ENCODE data around the gene GPATCH4. TPM values are rescaled to one million over a fixed set of nuclear protein-coding genes. Genes with fewer than 3 reads are reported as not detected.
"Not testable (repeated sequence)": the region's sequence is repeated elsewhere in the genome, so short reads cannot be mapped to it uniquely, and the experiment has no call there.

Gene GPATCH4
- total RNA-seq, 1 experiment from 2014 or later: 44.4 TPM

DNA sequence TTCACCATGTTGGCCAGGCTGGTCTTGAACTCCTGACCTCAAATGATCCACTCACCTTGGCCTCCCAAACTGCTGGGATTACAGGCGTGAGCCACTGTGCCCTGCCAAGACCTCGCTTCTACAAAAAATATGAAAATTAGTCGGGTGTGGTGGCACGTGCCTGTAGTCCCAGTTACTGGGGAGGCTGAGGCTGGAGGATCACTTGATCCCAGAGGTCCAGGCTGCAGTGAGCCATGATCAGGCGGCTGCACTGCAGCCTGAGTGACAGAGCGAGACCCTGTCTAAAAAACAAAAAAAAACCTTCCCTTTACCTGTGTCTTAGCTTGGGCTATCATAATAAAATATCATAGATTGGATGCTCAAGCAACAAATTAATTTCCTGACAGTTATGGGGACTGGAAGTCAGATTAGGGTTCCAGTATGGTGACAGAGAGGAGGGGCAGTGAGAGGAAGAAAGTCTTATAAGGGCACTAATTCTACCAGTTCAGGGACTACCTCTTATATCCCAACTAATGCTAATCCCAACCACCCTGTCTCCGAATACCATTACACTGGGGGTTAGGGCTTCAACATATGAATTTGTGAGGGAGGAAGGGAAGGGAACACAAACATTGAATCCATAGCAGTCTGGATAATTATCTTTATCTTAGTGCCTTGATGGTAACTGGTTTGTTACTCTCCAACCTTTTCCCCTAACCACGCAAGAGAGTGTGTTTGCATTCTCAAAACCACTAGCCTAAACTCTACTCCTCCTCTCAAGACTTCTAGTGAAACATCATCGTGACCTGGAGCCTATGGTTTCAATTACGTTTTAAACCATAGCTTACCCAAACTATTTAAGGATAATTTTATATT, 10.7 kb downstream of the GPATCH4 start:
- POLR2A ChIA-PET: interaction anchor here (0.7 to 1.0 kb wide), 2 partner anchors 9 to 86 kb away, joined by 4 read pairs; no protein-coding TSS in a partner anchor
- TF ChIP-seq POLR2AphosphoS5 (IDR thresholded peaks at IDR 0.05; ENCODE audit: low read depth, low read length): no peak
- TF ChIP-seq, protein P1, sequence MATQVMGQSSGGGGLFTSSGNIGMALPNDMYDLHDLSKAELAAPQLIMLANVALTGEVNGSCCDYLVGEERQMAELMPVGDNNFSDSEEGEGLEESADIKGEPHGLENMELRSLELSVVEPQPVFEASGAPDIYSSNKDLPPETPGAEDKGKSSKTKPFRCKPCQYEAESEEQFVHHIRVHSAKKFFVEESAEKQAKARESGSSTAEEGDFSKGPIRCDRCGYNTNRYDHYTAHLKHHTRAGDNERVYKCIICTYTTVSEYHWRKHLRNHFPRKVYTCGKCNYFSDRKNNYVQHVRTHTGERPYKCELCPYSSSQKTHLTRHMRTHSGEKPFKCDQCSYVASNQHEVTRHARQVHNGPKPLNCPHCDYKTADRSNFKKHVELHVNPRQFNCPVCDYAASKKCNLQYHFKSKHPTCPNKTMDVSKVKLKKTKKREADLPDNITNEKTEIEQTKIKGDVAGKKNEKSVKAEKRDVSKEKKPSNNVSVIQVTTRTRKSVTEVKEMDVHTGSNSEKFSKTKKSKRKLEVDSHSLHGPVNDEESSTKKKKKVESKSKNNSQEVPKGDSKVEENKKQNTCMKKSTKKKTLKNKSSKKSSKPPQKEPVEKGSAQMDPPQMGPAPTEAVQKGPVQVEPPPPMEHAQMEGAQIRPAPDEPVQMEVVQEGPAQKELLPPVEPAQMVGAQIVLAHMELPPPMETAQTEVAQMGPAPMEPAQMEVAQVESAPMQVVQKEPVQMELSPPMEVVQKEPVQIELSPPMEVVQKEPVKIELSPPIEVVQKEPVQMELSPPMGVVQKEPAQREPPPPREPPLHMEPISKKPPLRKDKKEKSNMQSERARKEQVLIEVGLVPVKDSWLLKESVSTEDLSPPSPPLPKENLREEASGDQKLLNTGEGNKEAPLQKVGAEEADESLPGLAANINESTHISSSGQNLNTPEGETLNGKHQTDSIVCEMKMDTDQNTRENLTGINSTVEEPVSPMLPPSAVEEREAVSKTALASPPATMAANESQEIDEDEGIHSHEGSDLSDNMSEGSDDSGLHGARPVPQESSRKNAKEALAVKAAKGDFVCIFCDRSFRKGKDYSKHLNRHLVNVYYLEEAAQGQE (IDR thresholded peaks at IDR 0.05; ENCODE audit: insufficient read depth in 1 of 2, low read depth in 2 of 2, low read length in 1 of 2): no peak
- no peak for TF ChIP-seq TCF7L2 (IDR thresholded peaks at IDR 0.05; ENCODE audit: low read depth, low read length)
- no peak for TF ChIP-seq SIN3A (IDR thresholded peaks at IDR 0.05; ENCODE audit: borderline replicate concordance, insufficient read depth, low read depth, low read length)
- TF ChIP-seq, protein P2, sequence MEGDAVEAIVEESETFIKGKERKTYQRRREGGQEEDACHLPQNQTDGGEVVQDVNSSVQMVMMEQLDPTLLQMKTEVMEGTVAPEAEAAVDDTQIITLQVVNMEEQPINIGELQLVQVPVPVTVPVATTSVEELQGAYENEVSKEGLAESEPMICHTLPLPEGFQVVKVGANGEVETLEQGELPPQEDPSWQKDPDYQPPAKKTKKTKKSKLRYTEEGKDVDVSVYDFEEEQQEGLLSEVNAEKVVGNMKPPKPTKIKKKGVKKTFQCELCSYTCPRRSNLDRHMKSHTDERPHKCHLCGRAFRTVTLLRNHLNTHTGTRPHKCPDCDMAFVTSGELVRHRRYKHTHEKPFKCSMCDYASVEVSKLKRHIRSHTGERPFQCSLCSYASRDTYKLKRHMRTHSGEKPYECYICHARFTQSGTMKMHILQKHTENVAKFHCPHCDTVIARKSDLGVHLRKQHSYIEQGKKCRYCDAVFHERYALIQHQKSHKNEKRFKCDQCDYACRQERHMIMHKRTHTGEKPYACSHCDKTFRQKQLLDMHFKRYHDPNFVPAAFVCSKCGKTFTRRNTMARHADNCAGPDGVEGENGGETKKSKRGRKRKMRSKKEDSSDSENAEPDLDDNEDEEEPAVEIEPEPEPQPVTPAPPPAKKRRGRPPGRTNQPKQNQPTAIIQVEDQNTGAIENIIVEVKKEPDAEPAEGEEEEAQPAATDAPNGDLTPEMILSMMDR (IDR thresholded peaks at IDR 0.05): no peak
- Histone ChIP-seq H3K27me3 (ENCODE audit: control insufficient read depth, insufficient read depth, low read length) (no peaks in the 10 kb centered on the region), H3K9me3 (ENCODE audit: control insufficient read depth, insufficient read depth, low read depth, low read length) (no peaks in the 10 kb centered on the region), H3K4me1 (ENCODE audit: control insufficient read depth, insufficient read depth, low read length) (peaks cover 32% of the 10 kb centered on the region), H3K36me3 (ENCODE audit: control insufficient read depth, insufficient read depth, low read length) (peaks cover 9% of the 10 kb centered on the region), H3K27ac (ENCODE audit: low read length) (peak overlapping the region; percentile 99), H3K4me3 (ENCODE audit: low read depth in 2 of 2, low read length in 2 of 2) (peak overlapping the region; percentile 71 to 84)
- CTCF ChIA-PET: interaction anchor here (0.6 kb wide), 1 partner anchor 99 kb away, joined by 5 read pairs; no protein-coding TSS in a partner anchor
- intact Hi-C loops (cut with micrococcal nuclease; ENCODE audit: unreplicated experiment) (no loop called here), in situ Hi-C loops (cut with HindIII; ENCODE audit: low pct_unique_long_range_greater_than_20kb, low sequenced_read_pairs) (no loop called here)
- no peak for ATAC-seq
- DNase-seq (ENCODE audit: low read depth, low spot score): no peak
- no TSS peak for BruUV-seq (replicated peaks)

GRCh38 chr1:156589546-156589945, 11.7 kb downstream of the GPATCH4 start:
- H3K27me3 ChIP-seq (ENCODE audit: control insufficient read depth, insufficient read depth, low read length): no peaks in the 10 kb centered on the region
- H3K27ac ChIP-seq (ENCODE audit: low read length): no peak overlapping the region
- TF ChIP-seq SIN3A (IDR thresholded peaks at IDR 0.05; ENCODE audit: borderline replicate concordance, insufficient read depth, low read depth, low read length) (no peak), TCF7L2 (IDR thresholded peaks at IDR 0.05; ENCODE audit: low read depth, low read length) (no peak), POLR2AphosphoS5 (IDR thresholded peaks at IDR 0.05; ENCODE audit: low read depth, low read length) (no peak)
- TF ChIP-seq, protein P1 (IDR thresholded peaks at IDR 0.05; ENCODE audit: insufficient read depth in 1 of 2, low read depth in 2 of 2, low read length in 1 of 2): no peak
- TF ChIP-seq, protein P2 (IDR thresholded peaks at IDR 0.05): no peak
- BruUV-seq (replicated peaks): no TSS peak
- H3K9me3 ChIP-seq (ENCODE audit: control insufficient read depth, insufficient read depth, low read depth, low read length): no peaks in the 10 kb centered on the region
- in situ Hi-C loops (cut with HindIII; ENCODE audit: low pct_unique_long_range_greater_than_20kb, low sequenced_read_pairs) (no loop called here), intact Hi-C loops (cut with micrococcal nuclease; ENCODE audit: unreplicated experiment) (no loop called here)
- H3K4me1 ChIP-seq (ENCODE audit: control insufficient read depth, insufficient read depth, low read length): peaks cover 36% of the 10 kb centered on the region
- ChIA-PET CTCF (interaction anchor here (0.6 kb wide), 3 partner anchors 13 to 100 kb away, joined by 5 to 9 read pairs (median 5); no protein-coding TSS in a partner anchor), POLR2A (no interaction called here)
- ATAC-seq (no peak), DNase-seq (ENCODE audit: low read depth, low spot score) (no peak)
- peaks cover 7% of the 10 kb centered on the region for H3K36me3 ChIP-seq (ENCODE audit: control insufficient read depth, insufficient read depth, low read length)
- no peak overlapping the region for H3K4me3 ChIP-seq (ENCODE audit: low read depth in 2 of 2, low read length in 2 of 2)

GRCh38 chr1:156587927-156588326, 13.4 kb downstream of the GPATCH4 start:
- Histone ChIP-seq H3K27ac (ENCODE audit: low read length) (peak overlapping the region; percentile 51; the same call in 1 of the 2 replicates), H3K4me1 (ENCODE audit: control insufficient read depth, insufficient read depth, low read length) (peaks cover 28% of the 10 kb centered on the region)
- DNase-seq (ENCODE audit: low read depth, low spot score); intact Hi-C loops (cut with micrococcal nuclease; ENCODE audit: unreplicated experiment); H3K4me3 ChIP-seq (ENCODE audit: low read depth in 2 of 2, low read length in 2 of 2); BruUV-seq (replicated peaks); H3K36me3 ChIP-seq (ENCODE audit: control insufficient read depth, insufficient read depth, low read length); in situ Hi-C loops (cut with HindIII; ENCODE audit: low pct_unique_long_range_greater_than_20kb, low sequenced_read_pairs); H3K9me3 ChIP-seq (ENCODE audit: control insufficient read depth, insufficient read depth, low read depth, low read length); POLR2A ChIA-PET; H3K27me3 ChIP-seq (ENCODE audit: control insufficient read depth, insufficient read depth, low read length): not testable (repeated sequence)
- ATAC-seq: peak; percentile 39
- CTCF ChIA-PET: interaction anchor here (0.6 to 0.7 kb wide), 2 partner anchors 15 to 143 kb away, joined by 3 to 4 read pairs; no protein-coding TSS in a partner anchor

Data from Panc1 (cell line).